HG02798 (cell line): Measurements from ENCODE around the gene PIGQ.

Source experiments
- ATAC-seq: cut with Tn5 transposase; IDR thresholded peaks from one replicate; pipeline ENCODE4 v1.9.1; 2021; ENCODE audit warnings: mild to moderate bottlenecking; ENCODE audit not compliant: unreplicated experiment, poor library complexity

Gene PIGQ

GRCh38 chr16:625117-625976 lies 55.6 kb downstream of the PIGQ start:
- ATAC-seq = no peak

- ATAC-seq = no peak
These were observed 56.4 kb downstream of the PIGQ start for GRCh38 chr16:625977-626765.

GRCh38 chr16:626787-627453 lies 57.2 kb downstream of the PIGQ start:
- ATAC-seq = no peak

GRCh38 chr16:627454-628239 lies 57.9 kb downstream of the PIGQ start:
- ATAC-seq = no peak

- ATAC-seq = no peak
These were observed 58.7 kb downstream of the PIGQ start for GRCh38 chr16:628321-629061.

GRCh38 chr16:629185-629832 lies 59.5 kb downstream of the PIGQ start:
- no peak for ATAC-seq

GRCh38 chr16:629833-630248 lies 60.1 kb downstream of the PIGQ start:
- ATAC-seq = no peak

GRCh38 chr16:630249-630814 lies 60.6 kb downstream of the PIGQ start:
- no peak for ATAC-seq

GRCh38 chr16:630815-631405 lies 61.1 kb downstream of the PIGQ start, which contains the start of gene WFIKKN1:
WFIKKN1 (plus strand) TSS chr16:630985; CDS start chr16:631254, 269 bp downstream.
- ATAC-seq = no peak

GRCh38 chr16:631808-632358 lies 62.1 kb downstream of the PIGQ start:
- ATAC-seq = no peak

GRCh38 chr16:632486-633335 lies 62.9 kb downstream of the PIGQ start:
- no peak for ATAC-seq

- no peak for ATAC-seq
These were observed 63.7 kb downstream of the PIGQ start for GRCh38 chr16:633336-634050.
